H1 (cell line): ENCODE results near the gene BLVRA. TPM values are rescaled to one million over a fixed set of nuclear protein-coding genes. Genes with fewer than 3 reads are reported as not detected.

Experiments used
- CTCF ChIA-PET: fragments of 300-600 bp; sonication (Branson Sonifier 250); formaldehyde crosslinking; loops from one replicate; lab custom pipeline; 2021; ENCODE audit not compliant: partially characterized antibody; lab: Charles Lee
- POLR2A ChIA-PET: fragments of 300-600 bp; sonication (Branson Sonifier 250); formaldehyde crosslinking; loops from one replicate; lab custom pipeline; 2021; ENCODE audit warnings: inconsistent platforms; ENCODE audit not compliant: partially characterized antibody; lab: Charles Lee
- DNase-seq, 2 experiments: peaks; one replicate each; pipeline versions ENCODE4 v3.0.0 to v3.0.0-alpha.2; 2010 to 2022; ENCODE audit warnings: low spot score in 2 of 2, low read depth in 1 of 2, mixed read lengths in 1 of 2
- FAIRE-seq: peaks from 2 replicates; lab custom pipeline; 2011; peaks lifted over from hg19 to GRCh38; lab: Jason Lieb, UNC
- H2AFZ ChIP-seq: 2 replicates; pipeline ENCODE4 v1.8.1; 2012; ENCODE audit warnings: low read length, inconsistent platforms
- H2AK5ac ChIP-seq: 2 replicates; pipeline ENCODE4 v1.6.1; 2013; ENCODE audit warnings: low read depth, low read length
- H2BK120ac ChIP-seq: replicated peaks from 2 replicates; pipeline ENCODE3; 2013; ENCODE audit warnings: low read depth, low read length, inconsistent platforms
- H2BK12ac ChIP-seq: 2 replicates; pipeline ENCODE4 v1.6.1; 2013; ENCODE audit warnings: low read depth, low read length
- H2BK15ac ChIP-seq: 2 replicates; pipeline ENCODE4 v1.6.1; 2013; ENCODE audit warnings: low read length
- H2BK20ac ChIP-seq: 2 replicates; pipeline ENCODE4 v1.6.1; 2013; ENCODE audit warnings: low read length
- H2BK5ac ChIP-seq: 2 replicates; pipeline ENCODE4 v1.6.1; 2013; ENCODE audit warnings: low read depth, low read length
- H3K14ac ChIP-seq: 2 replicates; pipeline ENCODE4 v1.6.1; 2013; ENCODE audit warnings: inconsistent platforms; ENCODE audit not compliant: insufficient read length
- H3K18ac ChIP-seq: 2 replicates; pipeline ENCODE4 v1.6.1; 2013; ENCODE audit warnings: low read length; ENCODE audit errors: extremely low read depth
- H3K23ac ChIP-seq: 2 replicates; pipeline ENCODE4 v1.6.1; 2013; ENCODE audit warnings: inconsistent platforms; ENCODE audit not compliant: insufficient read length
- H3K23me2 ChIP-seq: 2 replicates; pipeline ENCODE4 v1.6.1; 2013; ENCODE audit warnings: low read depth, low read length
- H3K27ac ChIP-seq: 2 replicates; pipeline ENCODE4 v1.6.1; 2011; ENCODE audit warnings: low read depth, low read length, inconsistent platforms
- H3K27me3 ChIP-seq, 4 experiments: replicated peaks in 1 of 4; 1 replicate in 1 of 4; 2 replicates in 3 of 4; pipeline versions ENCODE4 v1.6.1 to v1.8.1; 2011 to 2013; ENCODE audit warnings: low read length in 3 of 4, mild to moderate bottlenecking in 3 of 4, inconsistent platforms in 2 of 4, mixed read lengths in 2 of 4, moderate library complexity in 1 of 4; ENCODE audit not compliant: control insufficient read depth in 3 of 4, insufficient read depth in 3 of 4; ENCODE audit errors: extremely low read depth in 1 of 4
- H3K36me3 ChIP-seq, 4 experiments: 2 replicates each; pipeline versions ENCODE4 v1.6.1 to v1.8.1; 2011 to 2013; ENCODE audit warnings: mild to moderate bottlenecking in 4 of 4, low read length in 3 of 4, moderate library complexity in 2 of 4, control low read depth in 1 of 4, inconsistent platforms in 1 of 4; ENCODE audit not compliant: insufficient read depth in 4 of 4, control insufficient read depth in 2 of 4
- H3K4ac ChIP-seq: replicated peaks from 2 replicates; pipeline ENCODE3; 2013; ENCODE audit warnings: low read length, low read depth, mixed read lengths, inconsistent platforms; ENCODE audit not compliant: insufficient read length
- H3K4me1 ChIP-seq, 4 experiments: replicated peaks in 1 of 4; 1 replicate in 1 of 4; 2 replicates in 3 of 4; pipeline versions ENCODE4 v1.6.1 to v1.8.1; 2011 to 2013; ENCODE audit warnings: low read length in 3 of 4, inconsistent platforms in 2 of 4, mixed read lengths in 1 of 4; ENCODE audit not compliant: insufficient read depth in 4 of 4, control insufficient read depth in 3 of 4
- H3K4me2 ChIP-seq, 2 experiments: 2 replicates each; pipeline versions ENCODE4 v1.6.1 to v1.8.1; 2011 to 2013; ENCODE audit warnings: low read depth in 2 of 2, low read length in 2 of 2, control low read depth in 1 of 2, inconsistent platforms in 1 of 2, mild to moderate bottlenecking in 1 of 2; ENCODE audit not compliant: insufficient read depth in 1 of 2
- H3K4me3 ChIP-seq, 4 experiments: fragments of 200-600, 300-600 bp in 1 of 4; sonication (generic), shearing (Covaris generic), sonication (Bioruptor Twin) in 1 of 4; 2 replicates each; pipeline versions ENCODE4 v1.5.1 to v1.8.1; 2011 to 2016; ENCODE audit warnings: low read length in 4 of 4, low read depth in 3 of 4, control low read depth in 2 of 4, inconsistent platforms in 2 of 4, mild to moderate bottlenecking in 2 of 4, mixed read lengths in 1 of 4, moderate library complexity in 1 of 4; ENCODE audit not compliant: insufficient read depth in 2 of 4; ENCODE audit errors: extremely low read depth in 1 of 4
- H3K56ac ChIP-seq: replicated peaks from 2 replicates; pipeline ENCODE3; 2013; ENCODE audit warnings: low read depth, mild to moderate bottlenecking, mixed read lengths, low read length, inconsistent platforms; ENCODE audit not compliant: insufficient read length
- H3K79me1 ChIP-seq: 2 replicates; pipeline ENCODE4 v1.6.1; 2013; ENCODE audit warnings: low read depth, low read length, control low read depth
- H3K79me2 ChIP-seq, 2 experiments: 2 replicates each; pipeline versions ENCODE4 v1.6.1 to v1.8.1; 2012 to 2013; ENCODE audit warnings: low read length in 2 of 2, mild to moderate bottlenecking in 2 of 2, inconsistent platforms in 1 of 2; ENCODE audit not compliant: insufficient read depth in 2 of 2, control insufficient read depth in 1 of 2
- H3K9ac ChIP-seq, 4 experiments: replicated peaks in 1 of 4; 1 replicate in 1 of 4; 2 replicates in 3 of 4; pipeline versions ENCODE4 v1.6.1 to v1.8.1; 2011 to 2013; ENCODE audit warnings: low read depth in 3 of 4, low read length in 3 of 4, control low read depth in 2 of 4, mild to moderate bottlenecking in 2 of 4, moderate library complexity in 2 of 4, inconsistent platforms in 1 of 4; ENCODE audit errors: extremely low read depth in 1 of 4
- H3K9me3 ChIP-seq, 2 experiments: 2 replicates each; pipeline versions ENCODE4 v1.6.1 to v1.8.1; 2012 to 2013; ENCODE audit warnings: mild to moderate bottlenecking in 2 of 2, moderate library complexity in 2 of 2, control low read depth in 1 of 2, inconsistent platforms in 1 of 2, low read depth in 1 of 2, low read length in 1 of 2, mixed read lengths in 1 of 2; ENCODE audit not compliant: insufficient read depth in 2 of 2
- H4K20me1 ChIP-seq, 2 experiments: replicated peaks in 1 of 2; 2 replicates each; pipeline versions ENCODE3 to v1.8.1; 2011 to 2013; ENCODE audit warnings: inconsistent platforms in 2 of 2, low read length in 2 of 2, mild to moderate bottlenecking in 1 of 2; ENCODE audit not compliant: insufficient read depth in 2 of 2, control insufficient read depth in 1 of 2
- H4K5ac ChIP-seq: 2 replicates; pipeline ENCODE4 v1.6.1; 2013; ENCODE audit warnings: low read length, low read depth, mixed read lengths, inconsistent platforms; ENCODE audit not compliant: insufficient read length
- H4K8ac ChIP-seq: 2 replicates; pipeline ENCODE4 v1.8.0; 2013; ENCODE audit warnings: mild to moderate bottlenecking, moderate library complexity, low read length, inconsistent platforms; ENCODE audit not compliant: insufficient read depth; ENCODE audit errors: extremely low read depth
- H4K91ac ChIP-seq: replicated peaks from 2 replicates; pipeline ENCODE3; 2013; ENCODE audit warnings: low read length, mixed read lengths, inconsistent platforms; ENCODE audit not compliant: insufficient read length
- BCL11A ChIP-seq, 2 experiments: IDR thresholded peaks; one replicate each; pipeline ENCODE4 v1.6.1; 2011; ENCODE audit warnings: low read depth in 2 of 2, low read length in 2 of 2, mild to moderate bottlenecking in 2 of 2
- EZH2 ChIP-seq: fragments of 200-600 bp; sonication (generic); IDR thresholded peaks from 2 replicates; pipeline ENCODE4 v1.7.1; 2012; ENCODE audit warnings: low read depth, mild to moderate bottlenecking, moderate library complexity, low read length, inconsistent platforms; ENCODE audit not compliant: severe bottlenecking
- FOSL1 ChIP-seq: IDR thresholded peaks from 2 replicates; pipeline ENCODE4 v1.6.1; 2011; ENCODE audit warnings: mild to moderate bottlenecking, low read depth, low read length, moderate library complexity; ENCODE audit not compliant: insufficient read depth
- WGBS, 2 experiments: shearing (Covaris generic) in 1 of 2; methylation state at CpG; one replicate each; pipeline versions ENCODE4 v1.1.6 to v1.1.7; 2013 to 2015; ENCODE audit warnings: low lambda C conversion rate in 2 of 2, mixed read lengths in 2 of 2, inconsistent platforms in 1 of 2, low coverage in 1 of 2, missing lambda C conversion rate in 1 of 2; ENCODE audit not compliant: insufficient replicate concordance in 2 of 2, insufficient coverage in 1 of 2, insufficient read length in 1 of 2; ENCODE audit errors: extremely low coverage in 1 of 2, missing lambda C conversion rate in 1 of 2; 5-methylcytosine and 5-hydroxymethylcytosine counted together
- polyA plus RNA-seq, 7 experiments: library from polyadenylated mRNA; depleted of rRNA in 3 of 7; stranded (reverse) in 5 of 7; unstranded in 2 of 7; fragments of >200 nt in 5 of 7; fragments of 200-250 nt in 2 of 7; gene quantifications; 1 replicate in 5 of 7; 2 replicates in 1 of 7; 4 replicates in 1 of 7; pipeline versions ENCODE4 v1.2.1 to v1.2.3, GENCODE V29; 2011 to 2013; ENCODE audit warnings: missing spikeins in 2 of 7, mixed read lengths in 2 of 7
- total RNA-seq: library from RNA; stranded (reverse); fragmentation: NEBNext Ultra II Directional; extraction: Animal tissue kit (Norgen Biotek cat#: 25700); gene quantifications from 2 replicates; pipeline ENCODE4 v1.2.1, GENCODE V29; 2021

The BLVRA gene
- total and polyA plus RNA-seq, 2 of the 8 experiments (the other 6 are each of a cell fraction or from before 2014, with no cell fraction given) = 16.1 to 37.1 TPM

DNA sequence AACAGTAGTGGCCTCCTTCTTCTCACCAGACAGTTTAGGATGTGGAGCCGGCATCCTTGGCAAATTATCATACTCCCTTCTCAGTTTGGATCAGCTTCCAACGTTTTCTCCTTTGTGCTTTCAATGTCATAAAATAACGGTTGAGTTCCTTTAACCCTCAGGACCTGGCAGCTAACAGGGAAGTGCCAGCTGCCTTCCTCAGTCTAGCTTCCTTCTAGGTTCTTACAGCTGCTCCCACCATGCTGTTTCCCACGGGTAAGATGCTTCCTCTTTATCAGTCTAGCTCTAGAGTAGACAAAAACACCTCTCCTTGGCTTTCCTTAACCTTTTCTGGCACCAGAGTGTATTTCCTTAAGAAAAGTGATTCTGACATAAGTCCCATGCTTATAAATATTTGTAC, 33.2 kb downstream of the BLVRA start:
- CTCF ChIA-PET = interaction anchor here (0.6 to 2.9 kb wide), 5 partner anchors 9 to 68 kb away, joined by 3 to 15 read pairs (median 3); no protein-coding TSS in a partner anchor
- TF ChIP-seq BCL11A (IDR thresholded peaks at IDR 0.05; ENCODE audit: low read depth in 2 of 2, low read length in 2 of 2) = no peak
- no peak for TF ChIP-seq FOSL1
- no peak for TF ChIP-seq EZH2

More for the DNA sequence above, 33.2 kb downstream of the BLVRA start:
- Histone ChIP-seq H4K5ac (no peak overlapping the region), H3K36me3 (peaks cover 0 to 2% (median 0%) of the 10 kb centered on the region in 4 experiments; a peak in 2 of 8 replicates), H3K23me2 (no peaks in the 10 kb centered on the region; the same call in 1 of the 2 replicates), H2AFZ (no peak overlapping the region), H3K18ac (no peak overlapping the region), H2BK120ac (no peak overlapping the region), H4K91ac (no peak overlapping the region), H3K4me2 (no peak overlapping the region), H3K27me3 (no peaks in the 10 kb centered on the region), H2BK12ac (no peak overlapping the region), H3K79me2 (no peaks in the 10 kb centered on the region), H3K4ac (no peak overlapping the region), H2BK5ac (no peak overlapping the region), H3K4me3 (no peak overlapping the region), H2AK5ac (no peak overlapping the region), H2BK15ac (no peak overlapping the region), H3K56ac (no peak overlapping the region), H2BK20ac (no peak overlapping the region), H3K23ac (no peak overlapping the region), H3K9me3 (no peaks in the 10 kb centered on the region), H3K9ac (no peak overlapping the region), H3K27ac (no peak overlapping the region), H3K4me1 (no peaks in the 10 kb centered on the region), H4K8ac (no peak overlapping the region), H4K20me1 (no peaks in the 10 kb centered on the region), H3K79me1 (no peaks in the 10 kb centered on the region), H3K14ac (no peak overlapping the region)
- POLR2A ChIA-PET = no interaction called here
- FAIRE-seq (no peak), DNase-seq (no peak)
- 84% methylated on average over 4 of the region's 4 CpGs; no CpG with 5 or more reads in 1 of the 2 experiments for WGBS, 2 experiments
